PC-3 (cell line): ENCODE data around the gene KCND3.

Source experiments
- CTCF ChIP-seq: fragments of 300-600 bp; sonication (generic); conservative IDR thresholded peaks from 2 replicates; pipeline ENCODE4 v1.5.1; 2017; ENCODE audit warnings: antibody characterized with exemption, low read depth, mild to moderate bottlenecking, low read length
- EZH2 ChIP-seq: fragments of 300-600 bp; sonication (generic); IDR thresholded peaks from one replicate; pipeline ENCODE4 v1.6.1; 2017; ENCODE audit warnings: antibody characterized with exemption, mild to moderate bottlenecking, low read length; ENCODE audit not compliant: unreplicated experiment

- TF ChIP-seq CTCF (no peak), EZH2 (no peak)
Measured at GRCh38 chr1:111968511-111968910, 21.0 kb downstream of the KCND3 start.
